GM21786 (cell line): Measurements from ENCODE around the gene MZF1.
"Not testable (repeated sequence)": the region's sequence is repeated elsewhere in the genome, so short reads cannot be mapped to it uniquely, and the experiment has no call there.

Experiments
- ATAC-seq: cut with Tn5 transposase; IDR thresholded peaks from one replicate; pipeline ENCODE4 v1.9.1; 2021; ENCODE audit not compliant: unreplicated experiment

MZF1 gene

GRCh38 chr19:58572818-58573657 lies at the start of gene MZF1:
TSS of gene MZF1 (minus strand) at chr19:58573335. CDS start at chr19:58571389, 1,946 bp downstream.
- peak; percentile 53 for ATAC-seq

DNA sequence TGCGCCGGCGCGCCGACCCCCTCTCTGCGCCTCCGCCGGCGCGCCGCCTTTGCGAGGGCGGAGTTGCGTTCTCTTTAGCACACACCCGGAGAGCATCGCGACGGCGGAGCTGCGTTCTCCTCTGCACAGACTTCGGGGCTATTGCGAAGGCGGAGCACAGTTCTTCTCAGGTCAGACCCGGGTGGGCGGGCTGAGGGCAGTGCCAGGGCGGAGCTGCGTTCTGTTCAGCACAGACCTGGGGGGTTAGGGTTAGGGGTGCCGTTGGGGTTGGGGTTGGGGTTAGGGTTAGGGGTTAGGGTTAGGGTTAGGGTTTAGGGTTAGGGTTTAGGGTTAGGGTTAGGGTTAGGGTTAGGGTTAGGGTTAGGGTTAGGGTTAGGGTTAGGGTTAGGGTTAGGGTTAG lies 34.1 kb upstream of the MZF1 start:
- ATAC-seq = not testable (repeated sequence)

GRCh38 chr19:58606251-58606896 lies 33.2 kb upstream of the MZF1 start:
- ATAC-seq = not testable (repeated sequence)

DNA sequence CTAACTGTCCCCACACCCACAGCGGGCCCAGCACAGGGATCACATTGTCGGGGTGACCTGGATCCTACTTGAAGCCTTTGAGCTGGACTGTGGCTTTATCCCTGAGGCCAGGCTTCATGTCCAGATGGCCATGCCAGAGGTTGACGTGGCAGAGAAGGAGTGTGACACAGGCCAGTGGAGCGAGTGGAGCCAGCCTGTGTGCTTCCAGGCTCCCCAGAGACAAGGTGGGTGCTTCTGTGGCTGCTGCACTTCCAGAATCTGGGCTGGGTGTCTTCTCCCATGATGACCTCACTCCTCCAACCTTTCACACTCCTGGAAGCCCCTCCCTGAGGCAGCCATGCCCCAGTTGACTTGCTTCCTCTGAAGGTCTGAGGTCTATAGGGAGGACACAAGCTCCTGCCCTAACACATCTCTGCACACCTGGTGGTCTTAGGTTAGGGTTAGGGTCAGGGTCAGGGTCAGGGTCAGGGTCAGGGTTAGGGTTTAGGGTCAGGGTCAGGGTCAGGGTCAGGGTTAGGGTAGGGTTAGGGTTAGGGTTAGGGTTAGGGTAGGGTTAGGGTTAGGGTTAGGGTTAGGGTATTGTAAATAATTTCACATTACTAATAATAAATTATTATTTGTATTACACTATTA lies 13.1 kb upstream of the MZF1 start:
- ATAC-seq = no peak

GRCh38 chr19:58585442-58586132 lies 12.5 kb upstream of the MZF1 start:
- no peak for ATAC-seq

DNA sequence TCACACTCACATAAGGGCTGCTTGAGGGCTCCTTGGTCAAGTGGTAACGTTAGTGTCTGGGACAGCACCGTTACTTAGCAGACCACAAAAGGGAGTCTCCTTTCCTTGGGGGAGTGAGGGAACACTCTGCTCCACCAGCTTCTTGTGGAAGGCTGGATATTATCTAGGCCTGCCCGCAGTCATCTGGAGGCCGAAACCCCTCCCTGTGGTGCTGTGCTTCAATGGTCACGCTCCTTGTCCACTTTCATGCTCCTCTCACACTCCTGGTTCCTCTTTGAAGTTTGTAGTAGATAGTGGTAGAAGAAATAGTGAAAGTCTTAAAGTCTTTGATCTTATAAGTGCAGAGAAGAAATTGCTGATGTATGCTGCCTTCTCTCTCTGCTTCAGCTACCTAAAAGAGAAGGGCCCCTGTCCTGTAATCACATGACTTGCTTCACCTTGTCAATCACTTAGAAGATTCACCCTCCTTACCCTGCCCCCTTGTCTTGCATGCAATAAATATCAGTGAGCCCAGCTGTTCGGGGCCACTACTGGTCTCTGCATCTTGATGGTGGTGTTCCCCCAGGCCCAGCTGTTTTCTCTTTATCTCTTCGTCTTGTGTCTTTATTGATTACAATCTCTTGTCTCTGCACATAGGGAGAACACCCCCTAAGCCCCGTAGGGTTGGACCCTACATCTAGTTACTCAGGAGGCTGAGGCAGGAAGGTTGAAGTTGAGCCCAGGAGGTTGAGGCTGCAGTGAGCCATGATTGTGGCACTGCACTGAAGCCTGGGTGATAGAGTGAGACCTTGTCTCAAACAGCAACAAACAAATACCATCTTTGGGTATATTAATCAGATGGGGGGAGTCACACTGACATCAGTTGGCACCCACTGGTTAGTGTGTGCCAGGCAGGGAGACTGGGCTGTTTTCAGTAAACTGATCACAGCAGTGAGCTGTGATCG lies 11.6 kb upstream of the MZF1 start:
- no peak for ATAC-seq

GRCh38 chr19:58582985-58583384 lies 9.8 kb upstream of the MZF1 start:
- ATAC-seq = no peak

- ATAC-seq = peak; percentile 77
Observed at GRCh38 chr19:58581227-58582141, 8.3 kb upstream of the MZF1 start.

GRCh38 chr19:58579473-58580142 lies 6.5 kb upstream of the MZF1 start:
- no peak for ATAC-seq

- no peak for ATAC-seq
Observed at GRCh38 chr19:58578012-58578925, 5.1 kb upstream of the MZF1 start.

GRCh38 chr19:58577581-58577980 lies 4.4 kb upstream of the MZF1 start:
- not testable (repeated sequence) for ATAC-seq

DNA sequence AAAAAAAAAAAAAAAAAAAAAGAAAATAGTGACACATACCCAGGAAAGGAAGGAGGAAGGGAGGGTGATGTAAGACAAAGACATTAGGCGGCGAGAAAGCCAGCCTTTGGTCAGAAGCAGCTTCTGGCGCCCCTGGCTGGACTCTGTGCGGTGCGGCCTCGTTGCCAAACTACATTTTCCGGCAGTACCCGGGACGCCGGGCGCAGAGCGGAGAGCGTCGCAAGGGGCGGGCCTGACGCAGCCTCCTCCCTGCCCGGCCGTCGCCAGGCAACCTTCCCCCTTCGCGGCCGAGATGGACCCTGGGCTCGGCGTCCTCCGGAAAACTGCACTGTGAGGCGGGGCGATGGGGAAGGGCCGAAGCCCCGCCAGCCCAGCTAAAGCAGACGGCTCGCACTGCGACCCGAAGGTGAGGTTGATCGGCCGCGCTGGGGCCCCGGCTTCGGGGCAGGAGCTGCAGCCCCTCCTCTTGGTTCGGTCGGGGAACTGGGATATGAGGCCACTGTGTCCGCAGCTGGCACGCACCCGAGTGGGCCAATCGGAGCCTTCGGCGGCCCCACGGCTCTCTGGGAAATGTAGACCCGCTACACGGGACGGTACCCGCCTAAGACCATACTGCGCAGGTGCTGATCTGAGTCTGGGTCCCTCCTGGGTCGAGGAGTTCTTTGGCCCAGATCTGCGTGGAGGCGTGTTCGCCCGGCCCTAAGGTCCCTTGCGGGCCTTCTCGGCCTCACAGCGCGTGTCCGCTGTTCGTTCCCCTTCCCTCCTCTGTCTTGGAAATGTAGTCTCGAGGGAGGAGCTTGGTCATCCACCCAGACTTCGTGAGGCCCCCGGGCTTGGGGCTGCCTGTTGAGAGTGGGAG lies 2.3 kb upstream of the MZF1 start:
- peak; percentile 40 for ATAC-seq

GRCh38 chr19:58573658-58574164 lies 576 bp upstream of the MZF1 start:
- ATAC-seq = no peak

- ATAC-seq = no peak
Observed at GRCh38 chr19:58572026-58572817, 913 bp downstream of the MZF1 start.

- ATAC-seq = no peak
Observed at GRCh38 chr19:58571575-58571947, 1.6 kb downstream of the MZF1 start.
